HEK293 (cell line): Measurements from ENCODE around the gene RAD52.

Experiments used
- CTCF ChIA-PET: fragments of 350-600 bp; formaldehyde crosslinking; extraction: SDS; loops from one replicate; lab custom pipeline; 2021; ENCODE audit warnings: antibody characterized with exemption; lab: Yijun Ruan, JAX
- POLR2A ChIA-PET: fragments of 300-600 bp; formaldehyde crosslinking; extraction: SDS; loops from one replicate; lab custom pipeline; 2020; ENCODE audit warnings: antibody characterized with exemption, inconsistent platforms; lab: Yijun Ruan, JAX
- H3K27ac ChIP-seq: fragments of 200-500 bp; sonication (Bioruptor generic); 2 replicates; pipeline ENCODE4 v1.5.1; 2014; ENCODE audit warnings: low read depth, low read length, control low read depth, inconsistent platforms; ENCODE audit errors: extremely low read depth
- H3K36me3 ChIP-seq, 2 experiments: fragments of 200-500 bp in 1 of 2; sonication (Bioruptor generic) in 1 of 2; 1 replicate in 1 of 2; 2 replicates in 1 of 2; pipeline ENCODE4 v1.5.1; 2014 to 2017; ENCODE audit warnings: inconsistent platforms in 2 of 2, low read length in 2 of 2; ENCODE audit not compliant: control insufficient read depth in 2 of 2, insufficient read depth in 1 of 2
- H3K4me1 ChIP-seq: fragments of 200-500 bp; sonication (Bioruptor generic); 2 replicates; pipeline ENCODE4 v1.5.1; 2014; ENCODE audit warnings: mild to moderate bottlenecking, low read length, inconsistent platforms; ENCODE audit not compliant: control insufficient read depth, insufficient read depth
- H3K4me3 ChIP-seq: 2 replicates; pipeline ENCODE4 v1.5.1; 2011; ENCODE audit warnings: low read depth, mild to moderate bottlenecking, control low read depth, low read length, moderate library complexity
- H3K9me3 ChIP-seq: fragments of 200-500 bp; sonication (Bioruptor generic); 2 replicates; pipeline ENCODE4 v1.5.1; 2014; ENCODE audit warnings: low read depth, low read length, inconsistent platforms; ENCODE audit not compliant: control insufficient read depth, insufficient read depth
- KLF10 ChIP-seq: fragments of 450-650 bp; IDR thresholded peaks from 2 replicates; pipeline ENCODE4 v1.5.1; 2018; ENCODE audit warnings: missing biosample characterization, mild to moderate bottlenecking, missing genetic modification characterization
- OVOL3 ChIP-seq: fragments of 450-650 bp; formaldehyde crosslinking; IDR thresholded peaks from 2 replicates; pipeline ENCODE4 v1.5.1; 2016; ENCODE audit warnings: missing biosample characterization, missing genetic modification characterization
- SCRT2 ChIP-seq: fragments of 450-650 bp; formaldehyde crosslinking; IDR thresholded peaks from 2 replicates; pipeline ENCODE4 v1.5.1; 2016; ENCODE audit warnings: missing biosample characterization, missing genetic modification characterization
- SP2 ChIP-seq: fragments of 450-650 bp; formaldehyde crosslinking; IDR thresholded peaks from 2 replicates; pipeline ENCODE4 v1.5.1; 2016; ENCODE audit warnings: missing biosample characterization, missing genetic modification characterization
- WT1 ChIP-seq: fragments of 450-650 bp; formaldehyde crosslinking; IDR thresholded peaks from 2 replicates; pipeline ENCODE4 v1.5.1; 2016; ENCODE audit warnings: missing biosample characterization, missing genetic modification characterization
- ZBTB7A ChIP-seq: fragments of 450-650 bp; formaldehyde crosslinking; IDR thresholded peaks from 2 replicates; pipeline ENCODE4 v1.5.1; 2016; ENCODE audit warnings: low read depth, missing biosample characterization, missing genetic modification characterization
- ZNF114 ChIP-seq: fragments of 450-650 bp; formaldehyde crosslinking; IDR thresholded peaks from 2 replicates; pipeline ENCODE4 v1.5.0; 2017; ENCODE audit warnings: missing biosample characterization, missing genetic modification characterization
- ZNF121 ChIP-seq: fragments of 450-650 bp; formaldehyde crosslinking; IDR thresholded peaks from 2 replicates; pipeline ENCODE4 v1.5.1; 2016; ENCODE audit warnings: missing biosample characterization, missing genetic modification characterization
- ZNF221 ChIP-seq: fragments of 450-650 bp; formaldehyde crosslinking; IDR thresholded peaks from 2 replicates; pipeline ENCODE4 v1.5.1; 2017; ENCODE audit warnings: missing biosample characterization, missing genetic modification characterization, borderline replicate concordance
- ZNF335 ChIP-seq: fragments of 450-650 bp; formaldehyde crosslinking; conservative IDR thresholded peaks from 2 replicates; pipeline ENCODE4 v1.5.1; 2016; ENCODE audit warnings: missing biosample characterization, missing genetic modification characterization
- ZNF366 ChIP-seq: fragments of 450-650 bp; formaldehyde crosslinking; conservative IDR thresholded peaks from 2 replicates; pipeline ENCODE4 v1.5.1; 2016; ENCODE audit warnings: missing biosample characterization, missing genetic modification characterization
- ZNF404 ChIP-seq: fragments of 450-650 bp; formaldehyde crosslinking; IDR thresholded peaks from 2 replicates; pipeline ENCODE4 v1.5.1; 2017; ENCODE audit warnings: missing biosample characterization, missing genetic modification characterization
- ZNF48 ChIP-seq: fragments of 450-650 bp; formaldehyde crosslinking; IDR thresholded peaks from 2 replicates; pipeline ENCODE4 v1.5.1; 2016; ENCODE audit warnings: missing biosample characterization, missing genetic modification characterization
- ZNF501 ChIP-seq: fragments of 450-650 bp; formaldehyde crosslinking; IDR thresholded peaks from 2 replicates; pipeline ENCODE4 v1.5.1; 2016; ENCODE audit warnings: missing biosample characterization, missing genetic modification characterization
- ZNF600 ChIP-seq: fragments of 450-650 bp; formaldehyde crosslinking; IDR thresholded peaks from 2 replicates; pipeline ENCODE4 v1.5.1; 2016; ENCODE audit warnings: missing biosample characterization, missing genetic modification characterization
- ZNF624 ChIP-seq: fragments of 450-650 bp; formaldehyde crosslinking; IDR thresholded peaks from 2 replicates; pipeline ENCODE4 v1.5.1; 2017; ENCODE audit warnings: missing biosample characterization, missing genetic modification characterization
- ZNF626 ChIP-seq: fragments of 450-650 bp; sonication (Bioruptor Pico); formaldehyde crosslinking; IDR thresholded peaks from 2 replicates; pipeline ENCODE4 v1.5.1; 2018; ENCODE audit warnings: missing biosample characterization, missing genetic modification characterization, inconsistent platforms
- ZNF837 ChIP-seq: fragments of 450-650 bp; formaldehyde crosslinking; IDR thresholded peaks from 2 replicates; pipeline ENCODE4 v1.5.1; 2016; ENCODE audit warnings: missing biosample characterization, missing genetic modification characterization
- ZNF843 ChIP-seq: fragments of 450-650 bp; formaldehyde crosslinking; IDR thresholded peaks from 2 replicates; pipeline ENCODE4 v1.5.1; 2016; ENCODE audit warnings: missing biosample characterization, missing genetic modification characterization
- TF ChIP-seq, protein P1 (sequence below): fragments of 450-650 bp; formaldehyde crosslinking; IDR thresholded peaks from 2 replicates; pipeline ENCODE4 v1.5.0; 2017; ENCODE audit warnings: missing biosample characterization, missing genetic modification characterization, borderline replicate concordance
- TF ChIP-seq, protein P2 (sequence below): fragments of 450-650 bp; formaldehyde crosslinking; IDR thresholded peaks from 2 replicates; pipeline ENCODE4 v1.5.1; 2016; ENCODE audit warnings: missing biosample characterization, missing genetic modification characterization
- TF ChIP-seq, protein P3 (sequence below): fragments of 450-650 bp; formaldehyde crosslinking; conservative IDR thresholded peaks from 2 replicates; pipeline ENCODE4 v1.5.1; 2016; ENCODE audit warnings: low read depth, missing biosample characterization, missing genetic modification characterization
- TF ChIP-seq, protein P4 (sequence below): fragments of 450-650 bp; formaldehyde crosslinking; IDR thresholded peaks from 2 replicates; pipeline ENCODE4 v1.5.1; 2016; ENCODE audit warnings: missing biosample characterization, missing genetic modification characterization

Gene RAD52

DNA sequence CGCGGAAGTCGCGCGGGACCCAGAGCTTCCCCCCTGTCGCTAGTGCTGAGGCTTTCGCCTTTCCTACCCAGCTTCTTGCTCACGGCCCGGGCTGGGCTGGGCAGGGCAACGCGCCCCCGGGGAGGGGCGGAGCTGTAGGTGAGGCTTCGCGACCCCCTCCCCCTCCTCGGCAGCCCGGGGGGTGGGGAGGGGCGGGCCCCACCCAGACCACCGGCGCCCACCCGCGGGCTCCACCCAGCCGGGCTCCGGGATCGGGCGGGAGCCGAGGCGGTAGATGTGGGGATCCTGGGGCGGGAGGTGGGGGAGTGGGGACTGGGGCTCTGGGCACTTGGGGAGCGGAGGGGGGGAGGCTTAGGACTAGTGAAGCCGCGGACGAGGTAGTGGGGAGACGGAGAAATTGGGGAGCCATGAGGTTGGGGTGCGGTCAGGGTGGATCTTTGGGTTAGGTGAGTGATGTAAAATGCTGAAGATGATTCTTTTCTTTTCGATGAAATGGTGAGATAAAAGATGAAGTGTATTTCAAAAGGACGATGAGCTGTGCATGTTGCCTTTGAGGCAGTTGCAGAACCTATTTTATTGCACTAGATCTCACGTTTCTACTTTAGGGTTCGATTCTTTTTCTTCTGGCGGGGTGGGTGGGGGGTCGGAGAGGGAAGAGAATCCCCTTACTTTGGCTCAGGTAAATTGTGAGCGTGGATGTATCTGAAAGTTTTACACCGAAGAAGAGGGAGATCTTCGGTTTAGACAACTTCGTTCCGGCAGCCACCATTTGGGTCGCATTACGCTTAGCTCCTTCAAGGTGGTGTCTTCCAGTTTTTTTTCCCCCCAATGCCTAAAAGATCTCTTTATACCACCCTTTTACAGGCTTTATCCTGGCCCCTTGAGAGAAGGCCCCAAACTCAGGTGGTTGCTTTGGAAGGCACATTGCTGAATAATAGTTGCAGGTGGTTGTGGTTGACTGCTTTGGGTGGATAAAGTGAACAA is 42.1 kb upstream of the RAD52 start (continued):
- TF ChIP-seq OVOL3 (tag by site-specific recombination) (no peak), ZBTB7A (tag by site-specific recombination) (no peak; the same call in 1 of the 2 replicates), ZNF366 (tag by site-specific recombination) (peak; percentile 62), ZNF501 (tag by site-specific recombination) (no peak), ZNF335 (tag by site-specific recombination) (peak; percentile 81), ZNF600 (tag by site-specific recombination) (peak; percentile 60), ZNF404 (no peak)
- TF ChIP-seq, all 188 proteins: peak for 33

DNA sequence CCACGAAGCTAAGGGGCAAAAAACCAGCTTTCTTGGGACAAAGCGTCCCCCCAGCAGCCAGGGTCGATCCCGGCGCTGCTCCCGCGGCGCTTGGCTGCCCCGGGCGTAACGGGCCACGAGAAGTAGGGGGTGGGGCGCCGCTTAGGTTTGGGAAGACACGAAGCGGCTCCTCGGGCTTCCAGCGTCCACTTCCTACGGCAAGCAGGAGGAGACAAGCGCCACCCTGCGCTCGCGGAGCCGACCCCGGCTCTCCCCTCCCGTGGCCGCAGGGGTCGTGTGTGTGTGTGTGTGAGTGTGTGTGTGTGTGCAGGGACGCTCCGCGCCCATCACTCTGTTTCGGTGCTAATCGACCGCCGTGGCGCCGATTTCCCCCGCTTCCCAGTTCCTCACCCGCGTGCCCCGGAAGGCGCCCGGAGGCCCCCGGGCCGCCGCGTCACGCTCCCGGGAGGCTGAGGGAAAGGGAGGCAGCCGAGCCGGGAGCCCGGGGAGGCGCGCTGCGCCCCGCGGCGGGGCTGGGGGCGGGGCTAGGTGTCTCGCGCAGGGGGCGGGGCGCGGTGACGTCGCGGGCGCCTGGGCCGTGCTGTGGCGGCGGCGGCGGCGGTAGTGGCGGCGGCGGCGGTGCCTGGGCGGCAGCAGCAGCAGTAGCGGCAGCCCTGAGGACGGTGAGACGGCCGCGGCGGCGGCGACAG is 41.3 kb upstream of the RAD52 start, which contains the start of gene ERC1:
TSS of gene ERC1 (plus strand) at position 563 of the 689 bp plus-strand sequence. CDS start 36,681 bp downstream, outside the sequence.
- Histone ChIP-seq H3K4me1 (peaks cover 16% of the 10 kb centered on the region; the same call in 1 of the 2 replicates), H3K36me3 (peaks cover 0 to 3% of the 10 kb centered on the region in 2 experiments; a peak in 1 of 3 replicates), H3K4me3 (peak within 1 kb of the TSS; percentile 96), H3K9me3 (no peaks in the 10 kb centered on the region), H3K27ac (peak within 1 kb of the TSS; percentile 96)
- POLR2A ChIA-PET = interaction anchor here (1.0 to 2.4 kb wide), 4 partner anchors 18 to 239 kb away, joined by 3 to 19 read pairs (median 4); partner anchors contain the start of genes RAD52 and WNK1
- CTCF ChIA-PET = interaction anchor here (0.9 to 1.9 kb wide), 3 partner anchors 41 to 593 kb away, joined by 3 to 7 read pairs (median 5); partner anchors contain the start of gene RAD52
- no peak for TF ChIP-seq ZNF626 (tag by site-specific recombination)
- 0 out of 2 replicates have a peak, but pooled peaks have one; percentile 25 for TF ChIP-seq ZNF624 (tag by site-specific recombination)
- TF ChIP-seq SCRT2 (tag by site-specific recombination) = peak; percentile 54; the same call in 1 of the 2 replicates
- TF ChIP-seq, protein P1, sequence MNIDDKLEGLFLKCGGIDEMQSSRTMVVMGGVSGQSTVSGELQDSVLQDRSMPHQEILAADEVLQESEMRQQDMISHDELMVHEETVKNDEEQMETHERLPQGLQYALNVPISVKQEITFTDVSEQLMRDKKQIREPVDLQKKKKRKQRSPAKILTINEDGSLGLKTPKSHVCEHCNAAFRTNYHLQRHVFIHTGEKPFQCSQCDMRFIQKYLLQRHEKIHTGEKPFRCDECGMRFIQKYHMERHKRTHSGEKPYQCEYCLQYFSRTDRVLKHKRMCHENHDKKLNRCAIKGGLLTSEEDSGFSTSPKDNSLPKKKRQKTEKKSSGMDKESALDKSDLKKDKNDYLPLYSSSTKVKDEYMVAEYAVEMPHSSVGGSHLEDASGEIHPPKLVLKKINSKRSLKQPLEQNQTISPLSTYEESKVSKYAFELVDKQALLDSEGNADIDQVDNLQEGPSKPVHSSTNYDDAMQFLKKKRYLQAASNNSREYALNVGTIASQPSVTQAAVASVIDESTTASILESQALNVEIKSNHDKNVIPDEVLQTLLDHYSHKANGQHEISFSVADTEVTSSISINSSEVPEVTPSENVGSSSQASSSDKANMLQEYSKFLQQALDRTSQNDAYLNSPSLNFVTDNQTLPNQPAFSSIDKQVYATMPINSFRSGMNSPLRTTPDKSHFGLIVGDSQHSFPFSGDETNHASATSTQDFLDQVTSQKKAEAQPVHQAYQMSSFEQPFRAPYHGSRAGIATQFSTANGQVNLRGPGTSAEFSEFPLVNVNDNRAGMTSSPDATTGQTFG = 0 out of 2 replicates have a peak, but pooled peaks have one; percentile 23
- TF ChIP-seq, protein P2, sequence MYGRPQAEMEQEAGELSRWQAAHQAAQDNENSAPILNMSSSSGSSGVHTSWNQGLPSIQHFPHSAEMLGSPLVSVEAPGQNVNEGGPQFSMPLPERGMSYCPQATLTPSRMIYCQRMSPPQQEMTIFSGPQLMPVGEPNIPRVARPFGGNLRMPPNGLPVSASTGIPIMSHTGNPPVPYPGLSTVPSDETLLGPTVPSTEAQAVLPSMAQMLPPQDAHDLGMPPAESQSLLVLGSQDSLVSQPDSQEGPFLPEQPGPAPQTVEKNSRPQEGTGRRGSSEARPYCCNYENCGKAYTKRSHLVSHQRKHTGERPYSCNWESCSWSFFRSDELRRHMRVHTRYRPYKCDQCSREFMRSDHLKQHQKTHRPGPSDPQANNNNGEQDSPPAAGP (tag by site-specific recombination) = peak; percentile 97
- TF ChIP-seq, protein P3, sequence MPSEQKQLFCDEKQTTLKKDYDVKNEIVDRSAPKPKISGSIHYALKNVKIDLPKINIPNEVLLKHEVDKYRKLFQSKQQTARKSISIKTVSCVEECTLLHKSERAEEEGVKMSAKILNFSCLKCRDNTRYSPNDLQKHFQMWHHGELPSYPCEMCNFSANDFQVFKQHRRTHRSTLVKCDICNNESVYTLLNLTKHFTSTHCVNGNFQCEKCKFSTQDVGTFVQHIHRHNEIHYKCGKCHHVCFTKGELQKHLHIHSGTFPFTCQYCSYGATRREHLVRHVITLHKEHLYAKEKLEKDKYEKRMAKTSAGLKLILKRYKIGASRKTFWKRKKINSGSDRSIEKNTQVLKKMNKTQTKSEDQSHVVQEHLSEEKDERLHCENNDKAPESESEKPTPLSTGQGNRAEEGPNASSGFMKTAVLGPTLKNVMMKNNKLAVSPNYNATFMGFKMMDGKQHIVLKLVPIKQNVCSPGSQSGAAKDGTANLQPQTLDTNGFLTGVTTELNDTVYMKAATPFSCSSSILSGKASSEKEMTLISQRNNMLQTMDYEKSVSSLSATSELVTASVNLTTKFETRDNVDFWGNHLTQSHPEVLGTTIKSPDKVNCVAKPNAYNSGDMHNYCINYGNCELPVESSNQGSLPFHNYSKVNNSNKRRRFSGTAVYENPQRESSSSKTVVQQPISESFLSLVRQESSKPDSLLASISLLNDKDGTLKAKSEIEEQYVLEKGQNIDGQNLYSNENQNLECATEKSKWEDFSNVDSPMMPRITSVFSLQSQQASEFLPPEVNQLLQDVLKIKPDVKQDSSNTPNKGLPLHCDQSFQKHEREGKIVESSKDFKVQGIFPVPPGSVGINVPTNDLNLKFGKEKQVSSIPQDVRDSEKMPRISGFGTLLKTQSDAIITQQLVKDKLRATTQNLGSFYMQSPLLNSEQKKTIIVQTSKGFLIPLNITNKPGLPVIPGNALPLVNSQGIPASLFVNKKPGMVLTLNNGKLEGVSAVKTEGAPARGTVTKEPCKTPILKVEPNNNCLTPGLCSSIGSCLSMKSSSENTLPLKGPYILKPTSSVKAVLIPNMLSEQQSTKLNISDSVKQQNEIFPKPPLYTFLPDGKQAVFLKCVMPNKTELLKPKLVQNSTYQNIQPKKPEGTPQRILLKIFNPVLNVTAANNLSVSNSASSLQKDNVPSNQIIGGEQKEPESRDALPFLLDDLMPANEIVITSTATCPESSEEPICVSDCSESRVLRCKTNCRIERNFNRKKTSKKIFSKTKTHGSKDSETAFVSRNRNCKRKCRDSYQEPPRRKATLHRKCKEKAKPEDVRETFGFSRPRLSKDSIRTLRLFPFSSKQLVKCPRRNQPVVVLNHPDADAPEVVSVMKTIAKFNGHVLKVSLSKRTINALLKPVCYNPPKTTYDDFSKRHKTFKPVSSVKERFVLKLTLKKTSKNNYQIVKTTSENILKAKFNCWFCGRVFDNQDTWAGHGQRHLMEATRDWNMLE = 0 out of 2 replicates have a peak, but pooled peaks have one; percentile 18
- TF ChIP-seq, protein P4, sequence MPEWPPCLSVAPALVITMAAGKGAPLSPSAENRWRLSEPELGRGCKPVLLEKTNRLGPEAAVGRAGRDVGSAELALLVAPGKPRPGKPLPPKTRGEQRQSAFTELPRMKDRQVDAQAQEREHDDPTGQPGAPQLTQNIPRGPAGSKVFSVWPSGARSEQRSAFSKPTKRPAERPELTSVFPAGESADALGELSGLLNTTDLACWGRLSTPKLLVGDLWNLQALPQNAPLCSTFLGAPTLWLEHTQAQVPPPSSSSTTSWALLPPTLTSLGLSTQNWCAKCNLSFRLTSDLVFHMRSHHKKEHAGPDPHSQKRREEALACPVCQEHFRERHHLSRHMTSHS (tag by site-specific recombination) = 0 out of 2 replicates have a peak, but pooled peaks have one; percentile 53
- peak; percentile 89 for TF ChIP-seq ZNF843 (tag by site-specific recombination)
- peak; percentile 48 for TF ChIP-seq SP2 (tag by site-specific recombination)
- no peak; the same call in 1 of the 2 replicates for TF ChIP-seq KLF10 (tag by site-specific recombination)
- peak; percentile 83 for TF ChIP-seq WT1 (tag by site-specific recombination)
- peak; percentile 75 for TF ChIP-seq ZNF837 (tag by site-specific recombination)
- TF ChIP-seq ZNF48 (tag by site-specific recombination) = no peak
- peak; percentile 61; the same call in 1 of the 2 replicates for TF ChIP-seq ZNF121 (tag by site-specific recombination)
- TF ChIP-seq ZNF221 (tag by site-specific recombination) = no peak; the same call in 1 of the 2 replicates
- TF ChIP-seq ZNF114 = no peak
- TF ChIP-seq ZNF600 (tag by site-specific recombination) = peak; percentile 91
